ENCODE data around the gene AP2S1. TPM values are rescaled to one million over a fixed set of nuclear protein-coding genes. Genes with fewer than 3 reads are reported as not detected.

AP2S1 gene
- total RNA-seq, 1 donor from 2014 or later: 101 TPM

DNA sequence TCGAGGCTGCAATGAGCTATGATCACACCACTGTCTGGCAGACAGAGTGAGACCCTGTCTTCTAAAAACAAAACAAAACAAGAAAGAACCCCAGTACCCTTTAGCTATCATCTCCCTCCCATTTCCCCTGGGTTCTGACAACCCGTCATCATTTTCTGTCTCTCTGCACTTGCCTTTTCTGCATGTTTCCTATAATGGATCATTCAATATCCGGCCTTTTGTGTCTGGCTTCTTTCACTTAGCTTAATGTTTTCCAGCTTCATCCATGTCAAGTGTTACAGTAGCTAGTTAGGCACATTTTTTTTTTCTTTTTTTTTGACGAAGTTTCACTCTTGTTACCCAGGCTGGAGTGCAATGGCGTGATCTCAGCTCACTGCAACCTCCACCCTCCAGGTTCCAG lies 16.5 kb downstream of the AP2S1 start:
- ATAC-seq: no peak
- H3K9me3 ChIP-seq: no peaks in the 10 kb centered on the region
- intact Hi-C loops (cut with DNase I): no loop called here
- no peak overlapping the region for H3K4me3 ChIP-seq
- DNase-seq: no peak
- peaks cover 17% of the 10 kb centered on the region for H3K36me3 ChIP-seq
- H3K27me3 ChIP-seq: no peaks in the 10 kb centered on the region
- no peaks in the 10 kb centered on the region for H3K4me1 ChIP-seq
- TF ChIP-seq, protein P1, sequence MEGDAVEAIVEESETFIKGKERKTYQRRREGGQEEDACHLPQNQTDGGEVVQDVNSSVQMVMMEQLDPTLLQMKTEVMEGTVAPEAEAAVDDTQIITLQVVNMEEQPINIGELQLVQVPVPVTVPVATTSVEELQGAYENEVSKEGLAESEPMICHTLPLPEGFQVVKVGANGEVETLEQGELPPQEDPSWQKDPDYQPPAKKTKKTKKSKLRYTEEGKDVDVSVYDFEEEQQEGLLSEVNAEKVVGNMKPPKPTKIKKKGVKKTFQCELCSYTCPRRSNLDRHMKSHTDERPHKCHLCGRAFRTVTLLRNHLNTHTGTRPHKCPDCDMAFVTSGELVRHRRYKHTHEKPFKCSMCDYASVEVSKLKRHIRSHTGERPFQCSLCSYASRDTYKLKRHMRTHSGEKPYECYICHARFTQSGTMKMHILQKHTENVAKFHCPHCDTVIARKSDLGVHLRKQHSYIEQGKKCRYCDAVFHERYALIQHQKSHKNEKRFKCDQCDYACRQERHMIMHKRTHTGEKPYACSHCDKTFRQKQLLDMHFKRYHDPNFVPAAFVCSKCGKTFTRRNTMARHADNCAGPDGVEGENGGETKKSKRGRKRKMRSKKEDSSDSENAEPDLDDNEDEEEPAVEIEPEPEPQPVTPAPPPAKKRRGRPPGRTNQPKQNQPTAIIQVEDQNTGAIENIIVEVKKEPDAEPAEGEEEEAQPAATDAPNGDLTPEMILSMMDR (IDR thresholded peaks at IDR 0.05): no peak
- H3K27ac ChIP-seq: no peak overlapping the region

DNA sequence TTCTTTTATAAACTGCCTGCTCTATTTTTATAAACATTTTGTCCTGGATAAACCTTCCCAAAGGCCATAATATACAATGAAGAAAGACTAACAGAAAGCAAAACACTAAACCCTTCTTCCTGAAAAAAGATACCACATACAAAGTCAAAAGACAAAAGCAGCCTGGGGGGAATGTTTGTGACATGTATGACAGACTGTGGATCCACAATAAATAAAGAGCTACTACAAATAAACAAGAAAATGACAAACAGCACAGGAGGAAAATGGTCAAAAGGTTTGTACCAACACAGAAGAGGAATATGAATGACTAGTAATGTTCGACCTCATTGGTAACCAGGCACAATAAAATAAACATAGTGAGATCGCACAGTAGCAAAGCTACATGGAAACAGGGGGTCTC lies 19.8 kb downstream of the AP2S1 start:
- no peaks in the 10 kb centered on the region for H3K4me1 ChIP-seq
- no peak overlapping the region for H3K27ac ChIP-seq
- H3K36me3 ChIP-seq: no peaks in the 10 kb centered on the region
- no peak for DNase-seq
- TF ChIP-seq, protein P1 (IDR thresholded peaks at IDR 0.05): no peak
- H3K9me3 ChIP-seq: no peaks in the 10 kb centered on the region
- H3K27me3 ChIP-seq: no peaks in the 10 kb centered on the region
- H3K4me3 ChIP-seq: no peak overlapping the region
- intact Hi-C loops (cut with DNase I): no loop called here
- ATAC-seq: no peak

DNA sequence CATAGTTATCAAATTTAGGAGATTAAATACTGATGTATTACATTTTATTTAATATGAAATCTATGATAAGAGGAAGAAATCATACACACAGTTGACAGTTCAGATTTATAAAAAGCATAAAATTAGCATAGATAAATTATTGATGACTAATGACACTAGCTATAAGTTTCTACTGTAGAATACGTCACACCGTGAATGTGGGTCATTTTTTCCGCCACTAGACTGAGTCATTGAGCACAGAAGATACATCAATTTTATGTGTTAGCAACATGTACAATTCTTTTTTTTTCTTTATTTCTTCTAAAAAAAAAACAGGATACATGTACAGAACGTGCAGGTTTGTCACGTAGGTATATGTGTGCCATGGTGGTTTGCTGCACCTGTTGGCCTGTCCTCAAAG lies 22.2 kb downstream of the AP2S1 start:
- TF ChIP-seq, protein P1 (IDR thresholded peaks at IDR 0.05): no peak
- Histone ChIP-seq H3K27me3 (no peaks in the 10 kb centered on the region), H3K4me1 (no peaks in the 10 kb centered on the region), H3K27ac (no peak overlapping the region), H3K9me3 (no peaks in the 10 kb centered on the region), H3K4me3 (no peak overlapping the region), H3K36me3 (no peaks in the 10 kb centered on the region)
- no peak for ATAC-seq
- intact Hi-C loops (cut with DNase I): no loop called here
- DNase-seq: no peak

DNA sequence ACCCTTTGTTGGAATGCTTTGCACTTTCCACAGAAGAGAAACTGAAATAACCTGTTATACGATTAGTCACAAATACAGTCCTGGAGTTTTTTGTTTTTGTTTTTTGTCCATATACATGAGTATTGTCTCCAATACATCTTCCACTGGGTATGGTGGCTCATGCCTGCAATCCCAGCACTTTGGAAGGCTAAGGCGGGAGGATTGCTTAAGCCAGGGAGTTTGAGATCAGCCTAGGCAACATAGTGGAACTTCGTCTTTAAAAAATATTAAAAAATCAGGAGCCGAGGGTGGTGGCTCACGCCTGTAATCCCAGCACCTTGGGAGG lies 25.0 kb downstream of the AP2S1 start:
- no peak for ATAC-seq
- intact Hi-C loops (cut with DNase I): no loop called here
- H3K4me3 ChIP-seq: no peak overlapping the region
- H3K36me3 ChIP-seq: no peaks in the 10 kb centered on the region
- no peak for DNase-seq
- H3K27me3 ChIP-seq: no peaks in the 10 kb centered on the region
- TF ChIP-seq, protein P1 (IDR thresholded peaks at IDR 0.05): no peak
- H3K4me1 ChIP-seq: peaks cover 14% of the 10 kb centered on the region
- no peaks in the 10 kb centered on the region for H3K9me3 ChIP-seq
- H3K27ac ChIP-seq: no peak overlapping the region

DNA sequence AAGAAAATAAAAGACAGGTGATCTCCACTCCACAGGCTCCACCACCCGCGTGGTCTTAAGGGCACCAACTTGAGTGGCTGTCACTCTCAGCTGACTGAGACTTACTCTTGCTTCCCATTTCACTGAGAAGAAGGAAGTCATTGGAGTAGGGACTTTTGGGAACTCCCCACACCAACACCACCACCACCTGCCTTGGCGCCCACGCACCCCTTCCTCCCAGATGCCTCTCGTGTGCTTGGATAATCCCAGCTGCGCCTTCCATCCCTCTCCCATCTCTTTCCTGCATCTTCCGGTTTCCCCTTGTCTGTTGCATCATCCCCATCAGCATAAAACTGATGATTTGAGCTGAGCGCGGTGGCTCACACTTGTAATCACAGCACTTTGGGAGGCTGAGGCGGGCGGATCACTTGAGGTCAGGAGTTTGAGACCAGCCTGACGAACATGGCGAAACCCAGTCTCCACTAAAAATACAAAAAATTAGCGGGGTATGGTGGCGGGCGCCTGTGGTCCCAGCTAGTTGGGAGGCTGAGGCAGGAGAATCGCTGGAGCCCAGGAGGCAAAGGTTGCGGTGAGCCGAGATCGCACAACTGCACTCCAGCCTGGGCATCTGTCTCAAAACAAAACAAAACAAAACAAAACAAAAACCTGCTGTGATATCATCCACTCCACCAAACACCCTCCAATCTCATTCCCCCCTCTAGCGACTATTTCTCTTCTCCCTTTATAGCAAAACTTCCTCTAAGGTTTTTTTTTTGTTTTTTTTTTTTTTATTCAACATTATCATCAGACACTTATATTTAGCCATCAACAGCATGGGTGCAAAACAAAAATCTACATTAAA lies 25.5 kb downstream of the AP2S1 start:
- peak; percentile 80 for ATAC-seq
- H3K27me3 ChIP-seq: no peaks in the 10 kb centered on the region
- H3K27ac ChIP-seq: peak overlapping the region; percentile 47

More for the DNA sequence above, 25.5 kb downstream of the AP2S1 start:
- H3K36me3 ChIP-seq: no peaks in the 10 kb centered on the region
- no peak overlapping the region for H3K4me3 ChIP-seq
- H3K9me3 ChIP-seq: no peaks in the 10 kb centered on the region
- TF ChIP-seq, protein P1 (IDR thresholded peaks at IDR 0.05): peak; percentile 9
- intact Hi-C loops (cut with DNase I): no loop called here
- peaks cover 14% of the 10 kb centered on the region for H3K4me1 ChIP-seq
- peak; percentile 80 for DNase-seq

Measured in upper lobe of right lung (tissue), 1 donor.